HG03025 (cell line): ENCODE results near the gene SIRT3.

Experiments
- ATAC-seq: cut with Tn5 transposase; IDR thresholded peaks from one replicate; pipeline ENCODE4 v1.9.1; 2021; ENCODE audit warnings: mild to moderate bottlenecking, moderate library complexity; ENCODE audit not compliant: unreplicated experiment, low FRiP score

Gene SIRT3

DNA sequence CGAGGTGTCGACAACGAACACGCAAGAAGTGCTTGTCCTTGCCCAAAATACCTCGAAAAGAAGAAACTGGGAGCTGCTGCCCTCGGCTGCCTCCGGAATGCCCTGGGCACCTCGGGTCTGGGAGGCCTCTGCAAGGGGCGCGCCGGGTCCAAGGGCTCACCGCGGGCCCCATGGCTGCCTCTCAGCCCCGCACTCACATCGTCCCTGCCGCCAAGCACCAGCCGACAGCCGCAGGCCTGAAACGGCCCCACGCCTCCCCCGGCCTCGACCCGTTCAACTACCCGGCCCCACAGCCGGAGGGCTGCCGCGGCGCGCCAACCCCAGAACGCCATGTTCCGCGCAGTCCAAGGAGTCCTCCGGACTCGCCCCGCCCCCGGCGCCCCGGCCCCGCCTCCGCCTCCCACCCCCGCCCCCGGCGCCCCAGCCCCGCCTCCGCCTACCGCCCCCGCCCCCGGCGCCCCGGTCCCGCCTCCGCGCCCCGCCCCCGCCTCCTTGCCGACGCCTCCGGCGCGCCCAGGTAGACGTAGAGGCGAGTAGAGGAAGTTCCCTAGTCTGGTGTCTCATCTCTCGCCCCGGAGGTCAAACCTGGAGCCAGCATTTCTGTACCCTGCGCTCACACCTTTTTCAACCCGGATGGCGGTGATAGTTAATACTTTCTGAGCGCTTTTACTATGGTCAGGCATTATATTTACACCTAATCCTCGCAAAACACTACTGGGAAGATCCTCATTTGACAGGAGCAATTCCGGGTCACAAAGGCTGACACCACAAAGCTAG is at the start of gene SIRT3:
SIRT3 (minus strand) TSS at position 346 of the 777 bp plus-strand sequence; CDS start at position 332, 14 bp downstream.
- peak; percentile 52 for ATAC-seq

- ATAC-seq: no peak
Observed at GRCh38 chr11:285894-286220, 49.7 kb upstream of the SIRT3 start.

- ATAC-seq: no peak
Observed at GRCh38 chr11:285021-285893, 49.1 kb upstream of the SIRT3 start.

GRCh38 chr11:284105-285020 is 48.2 kb upstream of the SIRT3 start:
- no peak for ATAC-seq

- no peak for ATAC-seq
Observed at GRCh38 chr11:283405-284104, 47.4 kb upstream of the SIRT3 start.

DNA sequence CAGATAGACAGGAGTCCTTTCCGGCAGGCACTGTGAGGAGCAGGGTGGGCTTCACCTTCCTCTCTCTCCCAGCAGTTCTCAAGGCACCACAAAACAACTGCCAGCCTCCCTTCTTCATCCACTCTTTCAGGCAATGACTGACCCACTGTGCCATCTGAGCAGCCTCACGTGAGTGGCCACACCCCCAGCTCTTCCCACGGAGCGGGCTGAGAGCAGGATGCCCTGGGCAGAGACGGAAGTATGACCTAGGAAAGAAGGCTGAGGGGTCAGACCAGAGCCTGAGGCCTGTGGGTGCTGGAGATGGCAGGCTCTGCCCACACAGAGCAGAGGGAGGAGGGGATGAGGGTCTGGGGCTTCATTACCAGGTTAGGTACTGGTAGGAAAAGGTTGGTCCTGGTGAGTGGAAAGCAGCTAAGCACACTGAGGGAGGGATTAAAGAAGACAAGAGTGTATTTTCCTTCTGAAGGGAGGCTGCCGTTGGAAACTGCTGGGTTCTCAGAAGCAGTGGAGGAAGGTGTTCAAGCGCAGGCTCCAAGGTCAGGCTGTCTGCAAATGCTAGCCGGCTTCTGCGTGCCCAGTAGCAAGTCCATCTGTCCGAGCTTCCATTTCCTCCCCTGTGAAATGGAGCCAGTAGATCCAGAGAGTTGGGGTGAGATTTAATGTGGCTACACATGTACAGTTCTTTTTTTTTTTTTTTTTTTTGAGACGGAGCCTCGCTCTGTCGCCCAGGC is 46.7 kb upstream of the SIRT3 start:
- no peak for ATAC-seq

GRCh38 chr11:282171-282570 is 46.0 kb upstream of the SIRT3 start:
- no peak for ATAC-seq

GRCh38 chr11:281486-282161 is 45.5 kb upstream of the SIRT3 start:
- ATAC-seq: no peak

DNA sequence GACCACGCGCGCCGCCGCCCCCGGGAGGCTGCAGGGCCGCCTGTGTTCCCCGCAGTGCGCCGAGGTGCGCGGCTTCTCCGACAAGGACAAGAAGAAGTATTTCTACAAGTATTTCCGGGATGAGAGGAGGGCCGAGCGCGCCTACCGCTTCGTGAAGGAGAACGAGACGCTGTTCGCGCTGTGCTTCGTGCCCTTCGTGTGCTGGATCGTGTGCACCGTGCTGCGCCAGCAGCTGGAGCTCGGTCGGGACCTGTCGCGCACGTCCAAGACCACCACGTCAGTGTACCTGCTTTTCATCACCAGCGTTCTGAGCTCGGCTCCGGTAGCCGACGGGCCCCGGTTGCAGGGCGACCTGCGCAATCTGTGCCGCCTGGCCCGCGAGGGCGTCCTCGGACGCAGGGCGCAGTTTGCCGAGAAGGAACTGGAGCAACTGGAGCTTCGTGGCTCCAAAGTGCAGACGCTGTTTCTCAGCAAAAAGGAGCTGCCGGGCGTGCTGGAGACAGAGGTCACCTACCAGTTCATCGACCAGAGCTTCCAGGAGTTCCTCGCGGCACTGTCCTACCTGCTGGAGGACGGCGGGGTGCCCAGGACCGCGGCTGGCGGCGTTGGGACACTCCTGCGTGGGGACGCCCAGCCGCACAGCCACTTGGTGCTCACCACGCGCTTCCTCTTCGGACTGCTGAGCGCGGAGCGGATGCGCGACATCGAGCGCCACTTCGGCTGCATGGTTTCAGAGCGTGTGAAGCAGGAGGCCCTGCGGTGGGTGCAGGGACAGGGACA is 44.8 kb upstream of the SIRT3 start:
- no peak for ATAC-seq

GRCh38 chr11:279966-280705 is 44.0 kb upstream of the SIRT3 start:
- ATAC-seq: no peak

DNA sequence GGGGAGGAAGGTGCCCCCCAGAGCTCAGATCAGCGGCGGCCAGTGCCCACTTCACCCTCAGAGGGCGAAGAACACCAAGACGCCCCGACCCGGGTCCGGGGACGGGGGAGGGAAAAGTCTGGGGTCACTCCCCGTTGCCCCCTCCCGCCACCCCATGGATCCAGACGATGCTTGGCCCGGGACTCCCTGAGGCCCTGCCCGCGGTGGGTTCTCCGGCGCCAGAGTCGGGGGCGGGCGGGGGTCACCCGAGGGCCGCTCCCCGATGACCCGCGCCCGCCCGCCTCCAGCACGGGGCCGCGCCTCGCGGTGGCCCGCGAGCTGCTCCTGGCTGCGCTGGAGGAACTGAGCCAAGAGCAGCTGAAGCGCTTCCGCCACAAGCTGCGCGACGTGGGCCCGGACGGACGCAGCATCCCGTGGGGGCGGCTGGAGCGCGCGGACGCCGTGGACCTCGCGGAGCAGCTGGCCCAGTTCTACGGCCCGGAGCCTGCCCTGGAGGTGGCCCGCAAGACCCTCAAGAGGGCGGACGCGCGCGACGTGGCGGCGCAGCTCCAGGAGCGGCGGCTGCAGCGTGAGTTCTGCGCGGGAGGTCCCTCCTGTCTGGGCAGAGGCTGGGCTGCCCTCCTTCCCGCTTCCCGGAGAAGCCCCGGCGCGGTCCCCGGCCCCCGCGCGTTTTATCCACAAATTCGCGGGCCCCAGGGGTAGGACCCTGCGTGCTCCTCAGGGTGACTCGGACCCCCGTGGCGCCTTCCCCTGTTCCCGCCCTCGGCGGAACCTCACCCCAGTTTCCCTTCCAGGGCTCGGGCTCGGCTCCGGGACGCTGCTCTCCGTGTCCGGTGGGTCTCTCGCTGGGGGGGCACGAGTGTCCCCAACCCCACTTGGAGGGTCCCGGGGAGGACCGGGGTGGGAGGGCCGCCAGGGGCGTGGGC is 43.2 kb upstream of the SIRT3 start:
- ATAC-seq: no peak

DNA sequence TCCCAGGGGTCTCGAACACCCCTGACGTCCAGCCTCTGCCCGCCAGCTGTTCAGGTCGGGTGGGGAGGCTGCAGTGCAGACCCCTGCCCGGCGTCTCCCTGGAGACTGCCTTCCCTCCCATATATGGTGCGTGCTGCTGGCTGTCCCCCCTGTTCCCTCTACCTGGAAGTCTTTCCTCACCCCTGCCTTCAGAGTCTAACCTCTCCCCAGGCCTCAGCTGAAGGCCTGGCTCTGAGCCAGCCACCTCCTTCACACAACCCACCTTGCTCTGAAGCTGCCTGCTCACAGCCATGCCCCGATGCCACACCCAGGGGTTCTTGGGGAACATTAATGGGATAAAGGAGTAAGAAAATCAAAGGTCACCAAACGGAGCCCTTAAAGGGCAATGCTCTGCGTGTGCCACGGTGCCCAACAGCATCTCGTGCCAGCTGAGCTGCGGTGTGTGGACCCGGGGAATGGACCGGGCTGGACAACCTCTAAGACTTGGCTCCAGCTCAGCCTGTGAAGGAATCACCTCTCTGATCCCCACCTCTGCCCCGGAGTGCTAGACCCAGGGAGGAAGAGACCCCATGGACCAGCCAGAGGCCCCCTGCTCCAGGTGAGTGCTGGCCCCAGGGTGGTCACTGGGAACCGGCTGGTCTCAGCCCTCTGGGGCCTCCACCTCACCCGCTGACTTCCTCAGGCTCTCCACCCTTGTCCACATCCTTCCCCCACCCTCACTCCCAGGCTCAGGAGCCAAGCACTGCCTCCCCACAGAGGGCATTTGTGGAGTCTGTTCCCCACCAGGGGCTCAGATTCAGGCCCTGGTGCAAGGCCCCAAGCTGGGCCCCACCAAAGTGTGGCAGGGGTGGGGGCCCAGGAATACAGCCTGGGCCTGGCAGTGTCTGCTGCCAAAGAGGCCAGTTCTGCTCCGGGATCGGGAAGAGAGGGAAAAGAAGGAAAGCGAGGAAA is 42.1 kb upstream of the SIRT3 start, which contains the start of gene NLRP6:
NLRP6 (plus strand) TSS at position 407 of the 951 bp plus-strand sequence; CDS start at position 570, 163 bp downstream.
- no peak for ATAC-seq

- no peak for ATAC-seq
Observed at GRCh38 chr11:276219-276618, 40.1 kb upstream of the SIRT3 start.

DNA sequence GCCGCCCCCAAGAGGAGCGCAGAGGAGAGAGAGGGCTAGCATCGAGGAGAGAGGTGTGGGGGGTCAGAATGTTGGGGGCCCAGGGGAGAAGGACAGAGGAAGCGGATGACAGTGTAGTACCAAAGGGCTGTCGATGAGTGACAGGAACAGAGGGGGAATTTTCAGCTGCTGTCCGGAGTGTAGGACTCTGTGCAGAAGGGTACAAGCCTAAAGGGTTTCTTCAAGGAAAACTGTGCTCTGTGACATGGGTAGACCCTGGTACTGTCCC is 36.7 kb upstream of the SIRT3 start:
- no peak for ATAC-seq

DNA sequence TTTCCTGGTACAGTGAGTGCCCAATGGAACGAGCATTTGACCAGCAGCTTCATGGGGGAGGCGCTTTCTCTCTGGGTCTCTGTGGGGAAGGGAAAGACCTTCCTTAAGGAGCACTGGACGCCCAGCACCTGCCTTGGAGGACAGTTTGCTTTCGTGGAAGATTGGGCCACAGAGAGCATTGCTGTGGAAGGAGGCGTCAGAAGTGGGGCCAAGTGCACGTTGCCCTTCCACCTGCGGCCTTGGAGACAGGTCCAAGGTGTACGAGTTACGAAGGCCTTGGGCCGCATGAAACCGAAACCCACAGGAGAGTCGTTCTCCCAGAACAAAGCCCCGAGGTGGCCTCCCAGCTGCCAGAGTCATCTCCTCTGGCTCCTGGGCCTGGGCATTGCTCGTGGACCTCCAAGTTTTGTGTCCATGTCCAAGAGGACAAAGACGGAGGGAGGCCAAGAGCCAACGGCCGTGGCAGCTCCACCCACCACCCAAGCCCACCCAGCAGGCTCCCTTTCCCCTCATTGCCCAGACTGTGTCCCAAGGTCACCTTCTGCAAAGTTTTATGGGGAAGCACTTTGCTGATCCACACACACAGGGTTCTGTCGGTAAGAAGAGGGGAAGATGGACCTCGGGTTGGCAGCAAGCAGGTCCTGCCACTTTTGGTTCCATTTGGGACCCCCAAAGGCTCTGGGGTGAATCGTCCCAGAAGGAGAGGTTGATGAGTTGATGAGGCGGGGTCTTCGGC is 36.2 kb upstream of the SIRT3 start:
- ATAC-seq: no peak
